ENCODE measurements around the gene YBX3. TPM values are rescaled to one million over a fixed set of nuclear protein-coding genes. Genes with fewer than 3 reads are reported as not detected.

YBX3 gene
- polyA plus RNA-seq, 1 donor (not counting 4 experiments of a cell fraction or from before 2014, with no cell fraction given) = 170 TPM

DNA sequence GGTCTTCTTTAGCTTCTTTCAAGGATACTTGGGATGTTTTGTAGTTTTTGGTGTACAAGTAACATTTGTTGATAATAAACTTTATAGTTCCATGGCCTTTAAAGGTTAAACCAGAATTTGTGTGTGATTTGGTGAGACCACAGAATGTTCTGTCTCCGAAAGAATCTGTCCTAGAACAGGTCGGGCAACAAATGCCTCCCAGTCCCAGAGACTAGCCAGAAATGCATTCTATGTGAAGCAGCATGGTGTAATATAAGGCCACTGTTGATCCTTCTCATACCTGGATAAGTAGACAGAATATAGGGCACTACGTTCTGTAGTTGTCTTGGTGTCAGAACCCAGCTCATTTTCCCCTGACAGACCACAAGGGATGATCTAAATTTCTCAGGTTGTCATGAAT lies 59.3 kb downstream of the YBX3 start:
- Histone ChIP-seq H2AFZ (ENCODE audit: control insufficient read depth, low read length) (no peak overlapping the region), H4K20me1 (ENCODE audit: control insufficient read depth, extremely low read depth, insufficient read depth, low read length) (no peaks in the 10 kb centered on the region), H3K4me2 (ENCODE audit: control insufficient read depth, extremely low read depth, insufficient read depth, low read depth, low read length) (no peak overlapping the region), H3K9me3 (ENCODE audit: control insufficient read depth, low read depth, low read length) (no peaks in the 10 kb centered on the region), H3K36me3 (ENCODE audit: control insufficient read depth in 2 of 2, extremely low read depth in 1 of 2, insufficient read depth in 2 of 2, low read length in 2 of 2) (no peaks in the 10 kb centered on the region), H3K4me1 (ENCODE audit: control insufficient read depth, extremely low read depth, insufficient read depth, low read length) (peaks cover 3% of the 10 kb centered on the region), H3K79me2 (ENCODE audit: control insufficient read depth, insufficient read depth, low read length) (no peaks in the 10 kb centered on the region), H3K27ac (ENCODE audit: control insufficient read depth, insufficient read depth, low read length) (no peak overlapping the region), H3K4me3 (ENCODE audit: control insufficient read depth in 2 of 3, extremely low read depth in 1 of 3, insufficient read depth in 2 of 3, low read depth in 1 of 3, low read length in 3 of 3) (no peak overlapping the region), H3K9me1 (ENCODE audit: control insufficient read depth, extremely low read depth, insufficient read depth, low read length) (no peaks in the 10 kb centered on the region), H3K27me3 (ENCODE audit: control insufficient read depth, extremely low read depth, insufficient read depth, low read length) (no peaks in the 10 kb centered on the region), H3K9ac (ENCODE audit: control insufficient read depth, extremely low read depth, insufficient read depth, low read length) (no peak overlapping the region)
- dilution Hi-C loops (cut with MboI; ENCODE audit: extremely low pct_ligation_motif_present, low sequenced_read_pairs) = no loop called here
- FAIRE-seq (no peak), DNase-seq (ENCODE audit: low read depth, low spot score) (no peak)
- TF ChIP-seq CTCF (optimal IDR thresholded peaks at IDR 0.05 in 1 of 3, IDR thresholded peaks at IDR 0.05 in 1 of 3, conservative IDR thresholded peaks at IDR 0.05 in 1 of 3; ENCODE audit: extremely low read depth in 1 of 3, insufficient read depth in 2 of 3, low read length in 3 of 3) = no peak
- no peak for TF ChIP-seq EZH2 (IDR thresholded peaks at IDR 0.05; ENCODE audit: low read length)

DNA sequence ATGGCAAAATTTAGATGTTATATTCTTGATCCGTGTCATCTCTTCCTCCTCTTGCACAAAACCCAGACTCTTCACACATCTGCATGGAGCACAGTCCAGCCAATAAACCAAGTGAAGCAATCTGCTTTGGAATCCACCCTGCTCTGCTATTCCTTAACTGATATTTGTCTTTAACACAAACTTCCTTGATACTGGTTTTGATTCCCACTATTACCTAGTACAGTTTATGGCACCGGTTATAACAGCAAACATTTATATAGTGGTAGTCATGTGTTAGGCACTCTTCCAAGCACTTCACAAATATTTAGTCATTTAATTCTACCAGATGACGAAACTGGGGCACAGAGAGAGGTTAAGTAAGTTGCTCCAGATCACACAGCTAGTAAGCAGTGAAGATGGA lies 61.8 kb downstream of the YBX3 start:
- no peaks in the 10 kb centered on the region for H4K20me1 ChIP-seq (ENCODE audit: control insufficient read depth, extremely low read depth, insufficient read depth, low read length)
- no peak overlapping the region for H3K4me2 ChIP-seq (ENCODE audit: control insufficient read depth, extremely low read depth, insufficient read depth, low read depth, low read length)
- no peak overlapping the region for H2AFZ ChIP-seq (ENCODE audit: control insufficient read depth, low read length)
- H3K4me1 ChIP-seq (ENCODE audit: control insufficient read depth, extremely low read depth, insufficient read depth, low read length) = no peaks in the 10 kb centered on the region
- TF ChIP-seq EZH2 (IDR thresholded peaks at IDR 0.05; ENCODE audit: low read length) (no peak), CTCF (optimal IDR thresholded peaks at IDR 0.05 in 1 of 3, IDR thresholded peaks at IDR 0.05 in 1 of 3, conservative IDR thresholded peaks at IDR 0.05 in 1 of 3; ENCODE audit: extremely low read depth in 1 of 3, insufficient read depth in 2 of 3, low read length in 3 of 3) (no peak)
- no peaks in the 10 kb centered on the region for H3K9me1 ChIP-seq (ENCODE audit: control insufficient read depth, extremely low read depth, insufficient read depth, low read length)
- H3K9ac ChIP-seq (ENCODE audit: control insufficient read depth, extremely low read depth, insufficient read depth, low read length) = no peak overlapping the region
- no peak overlapping the region for H3K27ac ChIP-seq (ENCODE audit: control insufficient read depth, insufficient read depth, low read length)
- peak; percentile 43 for FAIRE-seq
- no peak for DNase-seq (ENCODE audit: low read depth, low spot score)
- no peaks in the 10 kb centered on the region for H3K9me3 ChIP-seq (ENCODE audit: control insufficient read depth, low read depth, low read length)
- no peaks in the 10 kb centered on the region for H3K27me3 ChIP-seq (ENCODE audit: control insufficient read depth, extremely low read depth, insufficient read depth, low read length)
- dilution Hi-C loops (cut with MboI; ENCODE audit: extremely low pct_ligation_motif_present, low sequenced_read_pairs) = no loop called here
- H3K4me3 ChIP-seq (ENCODE audit: control insufficient read depth in 2 of 3, extremely low read depth in 1 of 3, insufficient read depth in 2 of 3, low read depth in 1 of 3, low read length in 3 of 3) = no peak overlapping the region
- H3K36me3 ChIP-seq (ENCODE audit: control insufficient read depth in 2 of 2, extremely low read depth in 1 of 2, insufficient read depth in 2 of 2, low read length in 2 of 2) = no peaks in the 10 kb centered on the region
- H3K79me2 ChIP-seq (ENCODE audit: control insufficient read depth, insufficient read depth, low read length) = no peaks in the 10 kb centered on the region
